Spleen (tissue), 11 donors: ENCODE results near the gene IGF1R. TPM values are rescaled to one million over a fixed set of nuclear protein-coding genes. Genes with fewer than 3 reads are reported as not detected.

Experiments used
- DNase-seq: peaks from one replicate; pipeline ENCODE4 v3.0.0-alpha.2; 2020
- H3K27ac ChIP-seq, 8 donors: fragments of 200-600 bp; sonication (generic) in 7 of 8; 1 replicate in 4 of 8; 2 replicates in 4 of 8; pipeline versions ENCODE4 v1.5.0 to v1.8.0; 2016 to 2021; ENCODE audit warnings: inconsistent platforms in 4 of 8, mild to moderate bottlenecking in 4 of 8, moderate library complexity in 1 of 8
- H3K27me3 ChIP-seq, 7 donors: fragments of 200-600 bp; sonication (generic) in 6 of 7; replicated peaks in 1 of 7; 1 replicate in 4 of 7; 2 replicates in 3 of 7; pipeline versions ENCODE4 v1.5.0 to v1.8.0; 2016 to 2021; ENCODE audit warnings: inconsistent platforms in 3 of 7, mild to moderate bottlenecking in 1 of 7
- H3K36me3 ChIP-seq, 6 donors: fragments of 200-600 bp; sonication (generic) in 5 of 6; 1 replicate in 4 of 6; 2 replicates in 2 of 6; pipeline versions ENCODE4 v1.5.0 to v1.8.0; 2016 to 2021; ENCODE audit warnings: inconsistent platforms in 2 of 6
- H3K4me1 ChIP-seq, 6 donors: fragments of 200-600 bp; sonication (generic) in 5 of 6; 1 replicate in 3 of 6; 2 replicates in 3 of 6; pipeline versions ENCODE4 v1.5.0 to v1.8.0; 2016 to 2021; ENCODE audit warnings: inconsistent platforms in 3 of 6
- H3K4me3 ChIP-seq, 8 donors: fragments of 200-600 bp; sonication (generic) in 7 of 8; 1 replicate in 4 of 8; 2 replicates in 4 of 8; pipeline versions ENCODE4 v1.5.0 to v1.8.0; 2016 to 2021; ENCODE audit warnings: inconsistent platforms in 4 of 8, mild to moderate bottlenecking in 4 of 8, moderate library complexity in 2 of 8
- H3K9me3 ChIP-seq, 8 donors: fragments of 200-600 bp; sonication (generic) in 7 of 8; 1 replicate in 4 of 8; 2 replicates in 4 of 8; pipeline versions ENCODE4 v1.5.0 to v1.8.0; 2016 to 2021; ENCODE audit warnings: inconsistent platforms in 4 of 8
- POLR2A ChIP-seq, 3 donors: fragments of 450-650 bp; IDR thresholded peaks; one replicate each; pipeline ENCODE4 v1.5.1; 2017; ENCODE audit warnings: antibody characterized with exemption in 3 of 3, mild to moderate bottlenecking in 1 of 3
- POLR2AphosphoS5 ChIP-seq, 3 donors: sonication (generic); formaldehyde crosslinking; IDR thresholded peaks; one replicate each; pipeline ENCODE4 v1.5.1; 2017; ENCODE audit warnings: antibody characterized with exemption in 3 of 3
- WGBS, 5 donors: extraction: QIAGEN DNeasy Blood & Tissue Kit in 3 of 5; methylation state at CpG; one replicate each; pipeline versions ENCODE4 v1.1.5 to v1.1.7; 2013 to 2018; 5-methylcytosine and 5-hydroxymethylcytosine counted together
- intact Hi-C: fragments of 100-400 bp; cut with DNase I; formaldehyde crosslinking; loops from one replicate; pipeline ENCODE4 v1.15.0; 2023; ENCODE audit warnings: low total_unique reads
- polyA plus RNA-seq, 3 donors: library from polyadenylated mRNA; stranded (reverse); fragments of 200-250 nt; gene quantifications; one replicate each; pipeline ENCODE4 v1.2.1, GENCODE V29; 2013
- total RNA-seq, 7 donors: library from RNA; depleted of rRNA in 3 of 7; stranded (reverse); fragments of >200 nt in 3 of 7; fragmentation: NEBNext Ultra II Directional in 4 of 7; extraction: Animal tissue kit (Norgen Biotek cat#: 25700) in 4 of 7; gene quantifications; one replicate each; pipeline versions ENCODE4 v1.1.0 to v1.2.1, GENCODE V29; 2016 to 2021
- TF ChIP-seq, protein P1 (sequence below), 11 experiments: fragments of 200-600 bp in 7 of 11; fragments of 450-650 bp in 4 of 11; sonication (generic) in 4 of 11; IDR thresholded peaks in 8 of 11; conservative IDR thresholded peaks in 3 of 11; 1 replicate in 7 of 11; 2 replicates in 4 of 11; pipeline versions ENCODE4 v1.4.0 to v1.8.0; 2016 to 2021; ENCODE audit warnings: antibody characterized with exemption in 11 of 11, inconsistent platforms in 4 of 11, mild to moderate bottlenecking in 1 of 11
- donor health status: healthy with polysubstance abuse.
- donor health status: DM: no; HTN: no; CAD: no; lungs with moderate emphysema.
- donor health status: DM: no; HTN: no; CAD: no.
- donor health status: Bipolar disorder and iron deficiency.
- donor health status: healthy.
- donor health status: DM: no; HTN: no; CAD: no.
- donor health status: DM: yes; HTN: yes; CAD: no.

Gene IGF1R
- total and polyA plus RNA-seq, 10 donors: 1.1 to 104 (median 53.1) TPM

GRCh38 chr15:98654790-98655360, 6.5 kb downstream of the IGF1R start:
- Histone ChIP-seq H3K27ac (no peak overlapping the region), H3K4me3 (no peak overlapping the region), H3K4me1 (peaks cover 15 to 87% (median 34%) of the 10 kb centered on the region in 6 donors), H3K27me3 (peaks cover 0 to 22% (median 11%) of the 10 kb centered on the region in 7 donors), H3K36me3 (no peaks in the 10 kb centered on the region), H3K9me3 (no peaks in the 10 kb centered on the region)
- no peak for DNase-seq
- intact Hi-C loops: loop anchor here (10.0 kb wide), 1 partner anchor 140 kb away; no protein-coding TSS in a partner anchor
- TF ChIP-seq POLR2AphosphoS5 (IDR thresholded peaks at IDR 0.05) (no peak), POLR2A (IDR thresholded peaks at IDR 0.05) (no peak)
- TF ChIP-seq, protein P1, sequence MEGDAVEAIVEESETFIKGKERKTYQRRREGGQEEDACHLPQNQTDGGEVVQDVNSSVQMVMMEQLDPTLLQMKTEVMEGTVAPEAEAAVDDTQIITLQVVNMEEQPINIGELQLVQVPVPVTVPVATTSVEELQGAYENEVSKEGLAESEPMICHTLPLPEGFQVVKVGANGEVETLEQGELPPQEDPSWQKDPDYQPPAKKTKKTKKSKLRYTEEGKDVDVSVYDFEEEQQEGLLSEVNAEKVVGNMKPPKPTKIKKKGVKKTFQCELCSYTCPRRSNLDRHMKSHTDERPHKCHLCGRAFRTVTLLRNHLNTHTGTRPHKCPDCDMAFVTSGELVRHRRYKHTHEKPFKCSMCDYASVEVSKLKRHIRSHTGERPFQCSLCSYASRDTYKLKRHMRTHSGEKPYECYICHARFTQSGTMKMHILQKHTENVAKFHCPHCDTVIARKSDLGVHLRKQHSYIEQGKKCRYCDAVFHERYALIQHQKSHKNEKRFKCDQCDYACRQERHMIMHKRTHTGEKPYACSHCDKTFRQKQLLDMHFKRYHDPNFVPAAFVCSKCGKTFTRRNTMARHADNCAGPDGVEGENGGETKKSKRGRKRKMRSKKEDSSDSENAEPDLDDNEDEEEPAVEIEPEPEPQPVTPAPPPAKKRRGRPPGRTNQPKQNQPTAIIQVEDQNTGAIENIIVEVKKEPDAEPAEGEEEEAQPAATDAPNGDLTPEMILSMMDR (IDR thresholded peaks at IDR 0.05 in 8 of 11, conservative IDR thresholded peaks at IDR 0.05 in 3 of 11): no peak
- 63 to 73% (median 70%) methylated on average over 4 of the region's 4 CpGs for WGBS, 5 donors

- H3K4me1 ChIP-seq: peaks cover 15 to 86% (median 34%) of the 10 kb centered on the region in 6 donors
- TF ChIP-seq, protein P1 (IDR thresholded peaks at IDR 0.05 in 8 of 11, conservative IDR thresholded peaks at IDR 0.05 in 3 of 11): no peak
- TF ChIP-seq POLR2A (IDR thresholded peaks at IDR 0.05): no peak
- no peak for TF ChIP-seq POLR2AphosphoS5 (IDR thresholded peaks at IDR 0.05)
- H3K4me3 ChIP-seq: no peak overlapping the region
- peaks cover 0 to 14% (median 3%) of the 10 kb centered on the region in 7 donors for H3K27me3 ChIP-seq
- H3K27ac ChIP-seq: no peak overlapping the region
- DNase-seq: no peak
- H3K36me3 ChIP-seq: no peaks in the 10 kb centered on the region
- H3K9me3 ChIP-seq: no peaks in the 10 kb centered on the region
- intact Hi-C loops: loop anchor here (10.0 kb wide), 1 partner anchor 141 kb away; no protein-coding TSS in a partner anchor
- WGBS, 5 donors: 83 to 95% (median 87%) methylated on average over 8 of the region's 8 CpGs
Measured at GRCh38 chr15:98655732-98656131, 7.4 kb downstream of the IGF1R start.

- Histone ChIP-seq H3K9me3 (no peaks in the 10 kb centered on the region), H3K4me3 (no peak overlapping the region), H3K27me3 (no peaks in the 10 kb centered on the region), H3K36me3 (no peaks in the 10 kb centered on the region), H3K4me1 (peaks cover 8 to 86% (median 30%) of the 10 kb centered on the region in 6 donors), H3K27ac (no peak overlapping the region)
- no peak for DNase-seq
- TF ChIP-seq POLR2A (IDR thresholded peaks at IDR 0.05) (no peak), POLR2AphosphoS5 (IDR thresholded peaks at IDR 0.05) (no peak)
- TF ChIP-seq, protein P1 (IDR thresholded peaks at IDR 0.05 in 8 of 11, conservative IDR thresholded peaks at IDR 0.05 in 3 of 11): no peak
- WGBS, 5 donors: 82 to 97% (median 88%) methylated on average over 4 of the region's 4 CpGs
- intact Hi-C loops: loop anchor here (10.0 kb wide), 1 partner anchor 143 kb away; no protein-coding TSS in a partner anchor
Measured at GRCh38 chr15:98657721-98658120, 9.4 kb downstream of the IGF1R start.

DNA sequence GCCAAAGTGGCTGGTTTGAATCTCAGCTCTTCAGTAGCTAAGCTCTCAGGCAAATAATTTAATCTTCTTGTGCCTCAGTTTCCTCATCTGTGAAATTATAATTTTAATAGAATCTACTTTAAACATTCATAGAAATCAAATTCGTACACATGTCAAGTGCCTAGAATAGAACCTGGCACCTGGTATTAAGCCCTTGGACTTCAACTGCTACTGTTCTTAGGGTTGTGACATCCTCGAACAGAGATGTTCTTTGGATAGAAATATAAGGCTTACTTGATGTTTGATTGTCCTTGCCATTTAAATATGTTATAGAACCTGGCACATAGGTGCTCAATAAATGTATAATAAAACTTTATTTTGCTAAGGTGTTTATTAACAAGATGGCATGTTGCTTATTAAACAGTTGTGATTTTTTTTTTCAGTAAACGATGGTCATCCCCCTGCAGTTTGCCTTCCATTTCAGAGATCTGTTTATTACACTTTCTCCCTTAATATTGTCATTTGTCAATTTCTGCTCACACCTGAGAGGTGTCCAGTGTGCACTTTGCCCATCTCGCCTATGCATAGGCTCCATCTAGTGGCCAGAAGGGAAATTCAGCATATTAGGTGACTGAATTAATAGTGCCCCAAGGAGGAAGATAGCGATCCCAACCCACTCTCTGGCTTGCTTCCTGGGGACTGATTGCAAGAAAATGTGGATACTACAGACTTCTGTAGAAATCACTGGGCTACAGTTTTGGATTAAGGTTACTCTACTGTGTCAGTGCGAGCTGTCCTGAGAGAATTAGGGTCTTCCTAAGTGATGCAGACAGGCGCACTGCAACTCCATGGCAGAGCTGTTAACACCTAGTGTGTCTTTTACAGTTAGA, 10.7 kb downstream of the IGF1R start:
- 44 to 51% (median 47%) methylated on average over 7 of the region's 7 CpGs for WGBS, 5 donors
- no peak overlapping the region for H3K4me3 ChIP-seq
- H3K27ac ChIP-seq: no peak overlapping the region
- no peaks in the 10 kb centered on the region for H3K9me3 ChIP-seq
- DNase-seq: no peak
- intact Hi-C loops: loop anchor here (10.0 kb wide), 1 partner anchor 144 kb away; no protein-coding TSS in a partner anchor
- H3K4me1 ChIP-seq: peaks cover 0 to 86% (median 26%) of the 10 kb centered on the region in 6 donors
- no peaks in the 10 kb centered on the region for H3K36me3 ChIP-seq
- H3K27me3 ChIP-seq: no peaks in the 10 kb centered on the region
- TF ChIP-seq POLR2AphosphoS5 (IDR thresholded peaks at IDR 0.05): no peak
- TF ChIP-seq, protein P1 (IDR thresholded peaks at IDR 0.05 in 8 of 11, conservative IDR thresholded peaks at IDR 0.05 in 3 of 11): peak; percentile 33 to 82 (median 74)
